Endothelial cell of umbilical vein (primary cell): ENCODE results near the gene SLC9B2. TPM values are rescaled to one million over a fixed set of nuclear protein-coding genes. Genes with fewer than 3 reads are reported as not detected.

ENCODE experiments used
- Bru-seq: library from RNA; stranded (reverse); fragments of 400-500 nt; gene quantifications from one replicate; lab custom pipeline; 2021; lab: Mats Ljungman, UMichigan
- BruChase-seq, 2 experiments: library from RNA; stranded (reverse); fragments of 400-500 nt; gene quantifications; one replicate each; lab custom pipeline; 2021; lab: Mats Ljungman, UMichigan
- BruUV-seq: library from RNA; stranded (reverse); fragments of 400-500 nt; replicated peaks from 2 replicates; lab custom pipeline; 2021; lab: Mats Ljungman, UMichigan
- CTCF ChIA-PET: fragments of 300-600, 350-600 bp; sonication (Branson Sonifier 250); formaldehyde crosslinking; loops from one replicate; lab custom pipeline; 2021; ENCODE audit warnings: antibody characterized with exemption, inconsistent platforms; lab: Charles Lee
- POLR2A ChIA-PET: fragments of 300-600, 350-600 bp; sonication (Branson Sonifier 250); formaldehyde crosslinking; loops from one replicate; lab custom pipeline; 2021; ENCODE audit warnings: antibody characterized with exemption, inconsistent platforms; lab: Charles Lee
- DNase-seq: peaks from one replicate; pipeline ENCODE4 v3.0.0-alpha.2; 2011; ENCODE audit warnings: low read depth, low spot score
- FAIRE-seq: peaks from 2 replicates; lab custom pipeline; 2011; peaks lifted over from hg19 to GRCh38; lab: Jason Lieb, UNC
- H2AFZ ChIP-seq: 2 replicates; pipeline ENCODE4 v1.6.0; 2012; ENCODE audit warnings: low read depth, low read length, control low read depth, inconsistent platforms
- H3K27ac ChIP-seq: 2 replicates; pipeline ENCODE4 v1.5.1; 2011; ENCODE audit warnings: low read depth, mild to moderate bottlenecking, control low read depth, low read length, moderate library complexity; ENCODE audit not compliant: insufficient read depth
- H3K27me3 ChIP-seq, 2 experiments: 2 replicates each; pipeline versions ENCODE4 v1.6.0 to v1.6.1; 2011; ENCODE audit warnings: low read length in 2 of 2, mixed read lengths in 1 of 2; ENCODE audit not compliant: control insufficient read depth in 2 of 2, insufficient read depth in 2 of 2
- H3K36me3 ChIP-seq, 2 experiments: 2 replicates in 1 of 2; 3 replicates in 1 of 2; pipeline ENCODE4 v1.5.1; 2011; ENCODE audit warnings: low read length in 2 of 2, mild to moderate bottlenecking in 1 of 2, moderate library complexity in 1 of 2; ENCODE audit not compliant: control insufficient read depth in 2 of 2, insufficient read depth in 2 of 2; ENCODE audit errors: extremely low read depth in 1 of 2
- H3K4me1 ChIP-seq: 3 replicates; pipeline ENCODE4 v1.5.1; 2011; ENCODE audit warnings: mild to moderate bottlenecking, low read length; ENCODE audit not compliant: control insufficient read depth, insufficient read depth; ENCODE audit errors: extremely low read depth
- H3K4me2 ChIP-seq: 2 replicates; pipeline ENCODE4 v1.6.1; 2011; ENCODE audit warnings: low read length, control low read depth, mixed read lengths; ENCODE audit not compliant: insufficient read depth
- H3K4me3 ChIP-seq, 3 experiments: fragments of 200-600 bp in 1 of 3; sonication (generic), shearing (Covaris generic) in 1 of 3; replicated peaks in 1 of 3; 2 replicates each; pipeline ENCODE4 v1.5.1; 2011 to 2016; ENCODE audit warnings: control low read depth in 3 of 3, low read length in 3 of 3, mild to moderate bottlenecking in 2 of 3, inconsistent platforms in 1 of 3, low read depth in 1 of 3, moderate library complexity in 1 of 3; ENCODE audit not compliant: insufficient read depth in 1 of 3
- H3K79me2 ChIP-seq: 2 replicates; pipeline ENCODE4 v1.6.0; 2012; ENCODE audit warnings: low read length, inconsistent platforms; ENCODE audit not compliant: control insufficient read depth, insufficient read depth
- H3K9ac ChIP-seq: replicated peaks from 2 replicates; pipeline ENCODE3; 2011; ENCODE audit warnings: low read length, control low read depth; ENCODE audit not compliant: insufficient read depth; ENCODE audit errors: extremely low read depth
- H3K9me1 ChIP-seq: replicated peaks from 3 replicates; pipeline ENCODE4 v1.6.0; 2011; ENCODE audit warnings: mild to moderate bottlenecking, low read length; ENCODE audit not compliant: control insufficient read depth, insufficient read depth; ENCODE audit errors: extremely low read depth
- H3K9me3 ChIP-seq: replicated peaks from 2 replicates; pipeline ENCODE4 v1.5.1; 2012; ENCODE audit warnings: low read length, inconsistent platforms; ENCODE audit not compliant: control insufficient read depth, insufficient read depth
- H4K20me1 ChIP-seq: replicated peaks from 2 replicates; pipeline ENCODE3; 2011; ENCODE audit warnings: mild to moderate bottlenecking, low read length; ENCODE audit not compliant: control insufficient read depth, insufficient read depth; ENCODE audit errors: extremely low read depth
- CTCF ChIP-seq, 2 donors: IDR thresholded peaks; 1 replicate in 1 of 2; 2 replicates in 1 of 2; pipeline ENCODE4 v1.5.1; 2011; ENCODE audit warnings: low read length in 2 of 2, mild to moderate bottlenecking in 2 of 2, moderate library complexity in 2 of 2, control low read depth in 1 of 2, inconsistent platforms in 1 of 2, low read depth in 1 of 2; ENCODE audit not compliant: insufficient read depth in 1 of 2; ENCODE audit errors: extremely low read depth in 1 of 2
- EZH2 ChIP-seq: IDR thresholded peaks from 2 replicates; pipeline ENCODE4 v1.6.1; 2012; ENCODE audit warnings: borderline replicate concordance, low read depth, mild to moderate bottlenecking, moderate library complexity, low read length, inconsistent platforms; ENCODE audit not compliant: severe bottlenecking
- FOS ChIP-seq: IDR thresholded peaks from 2 replicates; pipeline ENCODE4 v1.6.1; 2011; ENCODE audit warnings: mild to moderate bottlenecking, low read length, moderate library complexity, borderline replicate concordance; ENCODE audit not compliant: insufficient read depth
- GATA2 ChIP-seq: IDR thresholded peaks from 2 replicates; pipeline ENCODE4 v1.7.0; 2011; ENCODE audit warnings: low read depth, mild to moderate bottlenecking, moderate library complexity, mixed read lengths, low read length; ENCODE audit not compliant: insufficient read length, insufficient read depth
- JUN ChIP-seq: IDR thresholded peaks from 2 replicates; pipeline ENCODE4 v1.6.1; 2011; ENCODE audit warnings: borderline replicate concordance, low read depth; ENCODE audit not compliant: insufficient read length, insufficient read depth
- MAX ChIP-seq: IDR thresholded peaks from 2 replicates; pipeline ENCODE4 v1.6.1; 2011; ENCODE audit not compliant: insufficient read depth, insufficient read length
- MYC ChIP-seq: IDR thresholded peaks from one replicate; pipeline ENCODE4 v1.6.1; 2011; ENCODE audit warnings: mild to moderate bottlenecking, low read depth, low read length
- POLR2A ChIP-seq: IDR thresholded peaks from 2 replicates; pipeline ENCODE4 v1.6.1; 2012; ENCODE audit warnings: low read depth, mild to moderate bottlenecking, control low read depth, low read length
- POLR2AphosphoS5 ChIP-seq: IDR thresholded peaks from 2 replicates; pipeline ENCODE4 v1.6.1; 2012; ENCODE audit warnings: low read depth, mild to moderate bottlenecking, control low read depth, low read length, moderate library complexity; ENCODE audit not compliant: insufficient read depth
- dilution Hi-C: fragments of 300-500 bp; cut with MboI; formaldehyde crosslinking; loops from one replicate; pipeline ENCODE4 v1.15.0; 2019; ENCODE audit warnings: low sequenced_read_pairs; ENCODE audit not compliant: extremely low pct_ligation_motif_present
- intact Hi-C: fragments of 100-400 bp; cut with micrococcal nuclease; formaldehyde crosslinking; loops from one replicate; pipeline ENCODE4 v1.10.0; 2022
- long read RNA-seq: library from polyadenylated mRNA; stranded (forward); transcript quantifications from one replicate; pipeline ENCODE4 v2.0.0, GENCODE V29; 2021
- polyA minus RNA-seq, 3 experiments: library from RNA; depleted of rRNA, polyadenylated mRNA; stranded (reverse); fragments of >200 nt; gene quantifications; 1 replicate in 1 of 3; 2 replicates in 2 of 3; pipeline ENCODE4 v1.2.3, GENCODE V29; 2011
- polyA plus RNA-seq, 4 experiments: library from polyadenylated mRNA; depleted of rRNA in 3 of 4; stranded (reverse) in 3 of 4; unstranded in 1 of 4; fragments of >200 nt; gene quantifications; 2 replicates each; pipeline versions ENCODE4 v1.2.1 to v1.2.3, GENCODE V29; 2011 to 2012; ENCODE audit warnings: missing spikeins in 1 of 4
- total RNA-seq: library from RNA; stranded (reverse); gene quantifications from 2 replicates; pipeline ENCODE4 v1.2.3, GENCODE V29; 2021

The SLC9B2 gene
- total RNA-seq (22.0 and 23.5 TPM in 2 replicates), polyA plus RNA-seq (9.2 and 9.6 TPM in 2 replicates), polyA minus RNA-seq (17.3 and 22.3 TPM in 2 replicates), Bru-seq, nascent RNA (percentile 77 among the genes with signal in this experiment), BruChase-seq, experiment 1, labeled RNA remaining after a 6-hour chase (percentile 61 among the genes with signal in this experiment), BruChase-seq, experiment 2, labeled RNA remaining after a 2-hour chase (percentile 67 among the genes with signal in this experiment)
- polyA plus RNA-seq (2011; cell fraction: cytosol; rRNA removed) = 9.1 and 9.5 TPM in 2 replicates
- 12.7 and 15.0 TPM in 2 replicates for polyA plus RNA-seq (2011; cell fraction: nucleus; rRNA removed)
- 19.4 and 26.8 TPM in 2 replicates for polyA plus RNA-seq (2012)
- polyA minus RNA-seq (2011; cell fraction: cytosol; rRNA and poly(A)+ RNA removed) = 6.7 TPM
- polyA minus RNA-seq (2011; cell fraction: nucleus; rRNA and poly(A)+ RNA removed) = 17.7 and 18.1 TPM in 2 replicates
- long read RNA-seq, transcript SLC9B2-202 (12 exons, 3,126 nt) = minor isoform, 5 of 40 reads
- long read RNA-seq, transcript SLC9B2-201 (13 exons, 2,300 nt) = minor isoform, 5 of 40 reads
- long read RNA-seq, transcript SLC9B2-206 (4 exons, 824 nt) = major isoform, 8 of 40 reads
- long read RNA-seq, partial matches to known transcripts = 4 of 40 reads
- long read RNA-seq, other reads (novel, unspliced or antisense) = 17 of 40 reads

- DNase-seq = no peak
- Histone ChIP-seq H3K27ac (peak within 1 kb of the TSS; percentile 92), H3K4me1 (peaks cover 15% of the 10 kb centered on the region), H3K4me2 (peak within 1 kb of the TSS; percentile 93), H3K9me3 (no peaks in the 10 kb centered on the region), H3K9ac (peak within 1 kb of the TSS; percentile 92), H3K9me1 (no peaks in the 10 kb centered on the region), H3K27me3 (no peaks in the 10 kb centered on the region), H3K79me2 (peaks cover 41% of the 10 kb centered on the region), H2AFZ (peak within 1 kb of the TSS; percentile 84), H3K36me3 (peaks cover 0 to 2% of the 10 kb centered on the region in 2 experiments), H3K4me3 (peak within 1 kb of the TSS; percentile 76 to 83 (median 79)), H4K20me1 (peaks cover 3% of the 10 kb centered on the region)
- intact Hi-C loops (loop anchor here (1.0 kb wide), 1 partner anchor 250 kb away; the partner anchor contains the start of gene UBE2D3), dilution Hi-C loops (no loop called here)
- POLR2A ChIA-PET = no interaction called here
- CTCF ChIA-PET = interaction anchor here (0.9 to 1.8 kb wide), 4 partner anchors 23 to 709 kb away, joined by 3 to 7 read pairs (median 4); partner anchors contain the start of gene BDH2
- TF ChIP-seq GATA2 = no peak
- TF ChIP-seq POLR2A = peak; percentile 42
- TSS peak; percentile 68 for BruUV-seq
- peak; percentile 40 for FAIRE-seq
Observed at GRCh38 chr4:103076747-103077347, at the start of gene SLC9B2. Gene SLC9B2, minus strand, starts transcription at chr4:103076761. Its CDS starts 9,211 bp downstream, at chr4:103067550.

- Histone ChIP-seq H3K9me3 (no peaks in the 10 kb centered on the region), H3K4me1 (no peaks in the 10 kb centered on the region), H3K4me3 (no peak overlapping the region), H3K9me1 (peaks cover 2% of the 10 kb centered on the region), H3K4me2 (no peak overlapping the region), H3K36me3 (peaks cover 0 to 9% of the 10 kb centered on the region in 2 experiments), H4K20me1 (no peaks in the 10 kb centered on the region), H3K27ac (no peak overlapping the region), H3K79me2 (peaks cover 8% of the 10 kb centered on the region), H2AFZ (no peak overlapping the region), H3K27me3 (no peaks in the 10 kb centered on the region), H3K9ac (no peak overlapping the region)
- POLR2A ChIA-PET = interaction anchor here (0.7 kb wide), 1 partner anchor 14 kb away, joined by 6 read pairs; no protein-coding TSS in a partner anchor
- FAIRE-seq (no peak), DNase-seq (no peak)
- TF ChIP-seq MAX (no peak), CTCF (IDR thresholded peaks at IDR 0.05; ENCODE audit: extremely low read depth in 1 of 2, insufficient read depth in 1 of 2, low read depth in 1 of 2, low read length in 2 of 2) (no peak), POLR2A (no peak), JUN (no peak), FOS (no peak), POLR2AphosphoS5 (no peak), MYC (no peak), EZH2 (no peak), GATA2 (no peak)
- dilution Hi-C loops (no loop called here), intact Hi-C loops (no loop called here)
- no TSS peak for BruUV-seq
- CTCF ChIA-PET = no interaction called here
Observed at GRCh38 chr4:103126126-103126525, 49.6 kb upstream of the SLC9B2 start.
